Measurements from ENCODE around the gene RCC2. TPM values are rescaled to one million over a fixed set of nuclear protein-coding genes. Genes with fewer than 3 reads are reported as not detected.

Gene RCC2
- total RNA-seq, 1 experiment from 2014 or later = 473 TPM

GRCh38 chr1:17427696-17428660 is 11.5 kb downstream of the RCC2 start:
- Histone ChIP-seq H3K9me3 (ENCODE audit: control insufficient read depth, low read depth, low read length) (no peaks in the 10 kb centered on the region), H2AK5ac (ENCODE audit: insufficient read length, low read length) (no peak overlapping the region), H2BK20ac (ENCODE audit: low read depth, low read length, poor library complexity, severe bottlenecking) (no peak overlapping the region), H2AFZ (ENCODE audit: low read length) (no peak overlapping the region), H3K4me1 (ENCODE audit: insufficient read depth, low read length) (peaks cover 8% of the 10 kb centered on the region; the same call in 1 of the 2 replicates), H4K20me1 (ENCODE audit: control insufficient read depth, insufficient read depth, insufficient read length) (peaks cover 6% of the 10 kb centered on the region), H3T11ph (ENCODE audit: low read length) (no peak overlapping the region), H3K79me1 (ENCODE audit: insufficient read depth, low read depth, low read length, poor library complexity, severe bottlenecking) (peaks cover 13% of the 10 kb centered on the region), H2BK12ac (ENCODE audit: insufficient read length, low read depth, low read length) (no peak overlapping the region), H4K91ac (ENCODE audit: insufficient read length, low read depth, low read length) (no peak overlapping the region), H3K14ac (ENCODE audit: insufficient read depth, low read length) (no peak overlapping the region; the same call in 1 of the 2 replicates), H3K27me3 (ENCODE audit: insufficient read depth, low read length) (no peaks in the 10 kb centered on the region), H3K4me2 (ENCODE audit: insufficient read depth, insufficient read length, low read length) (no peak overlapping the region), H4K5ac (ENCODE audit: insufficient read length, low read depth, low read length) (no peak overlapping the region), H2BK120ac (ENCODE audit: low read depth, low read length, poor library complexity, severe bottlenecking) (no peak overlapping the region), H4K8ac (replicated peaks; ENCODE audit: insufficient read length, low read depth, low read length) (no peak overlapping the region), H3K9ac (ENCODE audit: extremely low read depth, insufficient read length, low read length) (no peak overlapping the region), H2BK5ac (ENCODE audit: insufficient read length, low read length) (no peak overlapping the region), H3K4ac (ENCODE audit: low read depth, low read length) (no peak overlapping the region), H3K27ac (ENCODE audit: insufficient read length, low read depth, low read length) (no peak overlapping the region), H3K79me2 (ENCODE audit: insufficient read depth, low read length) (peaks cover 59% of the 10 kb centered on the region; the same call in 1 of the 2 replicates), H3K18ac (ENCODE audit: insufficient read length, low read depth, low read length) (no peak overlapping the region), H2BK15ac (ENCODE audit: low read depth, low read length) (no peak overlapping the region), H3K56ac (ENCODE audit: insufficient read length, low read depth, low read length) (no peak overlapping the region), H3K23me2 (ENCODE audit: insufficient read length, low read depth, low read length, poor library complexity, severe bottlenecking) (no peaks in the 10 kb centered on the region), H3K23ac (ENCODE audit: insufficient read length, low read depth, low read length) (no peak overlapping the region)
- Mint-ChIP-seq H3K4me3 (no peak overlapping the region), H3K9me3 (no peaks in the 10 kb centered on the region), H3K27ac (peak overlapping the region; percentile 66 to 80 (median 71)), H3K4me1 (peaks cover 29 to 36% of the 10 kb centered on the region in 2 experiments), H3K36me3 (ENCODE audit: insufficient read depth in 1 of 3, low read depth in 3 of 3) (peaks cover 67 to 89% (median 86%) of the 10 kb centered on the region in 3 experiments), H3K27me3 (ENCODE audit: low read depth) (no peaks in the 10 kb centered on the region; the same call in 1 of the 2 replicates)
- no CpG with 5 or more reads among the region's 21 CpGs for whole genome bisulfite sequencing (ENCODE audit: extremely low coverage, insufficient read length, low lambda C conversion rate)
- TF ChIP-seq CTCF (conservative IDR thresholded peaks at IDR 0.05) = no peak
- DNase-seq = no peak
